ENCODE measurements around the gene PLEKHA6. TPM values are rescaled to one million over a fixed set of nuclear protein-coding genes. Genes with fewer than 3 reads are reported as not detected.
A peak's percentile ranks its signal among the peaks of the same experiment; 100 is the strongest.

The PLEKHA6 gene
- total RNA-seq, 1 donor from 2014 or later: 18.9 TPM

DNA sequence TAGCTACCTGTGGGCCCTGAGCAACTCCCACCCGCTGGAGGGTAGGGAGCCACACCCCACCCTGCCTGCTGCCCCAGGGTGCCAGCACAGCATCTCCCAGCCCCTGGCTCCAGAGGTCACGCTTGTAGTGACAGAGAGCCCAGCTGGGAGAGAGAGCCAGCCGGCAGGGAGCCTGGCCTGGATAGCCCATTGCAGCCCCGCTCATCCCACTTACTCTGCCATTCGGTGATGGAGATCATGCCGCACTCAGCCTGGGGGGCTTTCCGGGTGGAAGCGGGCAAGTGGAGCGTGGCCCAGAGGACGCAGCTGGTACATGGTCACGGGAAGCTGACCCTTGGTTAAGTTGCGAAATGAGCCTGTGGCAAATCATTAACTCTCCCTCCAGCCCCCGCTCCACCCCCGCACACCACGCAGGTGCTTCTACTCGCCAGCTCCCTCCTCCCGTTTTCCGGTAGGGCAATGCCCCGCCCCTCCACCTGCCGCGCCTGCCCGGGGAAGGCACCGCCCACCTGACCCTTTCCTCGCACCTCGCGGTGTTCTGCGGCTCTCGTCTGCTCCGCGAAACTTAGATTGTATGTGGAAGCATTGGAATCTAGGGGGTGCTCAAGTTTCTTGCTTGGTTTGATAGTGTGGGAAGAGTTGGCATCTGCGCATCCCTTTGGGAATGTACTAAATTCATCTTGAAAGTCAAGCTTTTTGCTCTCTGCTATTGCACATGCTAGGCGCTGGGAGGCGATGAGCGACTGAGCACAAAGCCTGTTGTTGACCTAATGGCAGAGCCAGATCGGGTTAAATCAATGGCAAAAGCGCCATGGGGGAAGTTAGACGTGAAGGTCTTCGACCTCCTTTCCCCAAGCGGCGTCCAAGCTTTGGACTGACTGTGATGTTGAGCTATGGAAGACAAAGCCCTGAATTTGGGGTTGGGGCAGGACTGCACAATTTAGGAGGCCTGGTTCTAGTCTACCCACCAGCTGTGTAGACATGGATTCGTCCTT lies 145.8 kb downstream of the PLEKHA6 start, which contains the start of gene GOLT1A:
Gene GOLT1A (minus strand): TSS at position 321 of the 995 bp plus-strand sequence. CDS start 82 bp downstream, at position 239.
- intact Hi-C loops (cut with DNase I): loop anchor here (2.0 kb wide), 1 partner anchor 63 kb away; no protein-coding TSS in a partner anchor
- ATAC-seq (peak; percentile 90), DNase-seq (ENCODE audit: low spot score) (peak; percentile 80)

DNA sequence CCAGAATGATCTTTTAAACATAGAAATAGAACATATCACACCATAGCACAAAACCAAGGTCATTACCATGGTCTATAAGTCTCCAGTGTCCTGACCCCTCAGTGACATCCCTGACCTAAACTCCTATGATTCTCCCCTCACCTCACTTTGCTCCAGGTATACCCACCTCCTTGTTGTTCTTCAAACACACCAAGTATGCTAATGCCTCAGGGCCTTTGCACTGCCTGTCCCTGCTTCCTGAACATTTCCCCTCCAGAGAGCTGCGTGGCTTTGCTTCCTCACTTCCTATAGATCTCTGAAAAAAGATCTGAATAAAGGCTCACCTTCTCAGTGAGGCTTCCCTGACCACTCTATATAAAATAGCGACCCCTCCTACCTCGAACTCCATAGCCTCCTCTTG lies 147.0 kb downstream of the PLEKHA6 start:
- no peak for ATAC-seq

DNA sequence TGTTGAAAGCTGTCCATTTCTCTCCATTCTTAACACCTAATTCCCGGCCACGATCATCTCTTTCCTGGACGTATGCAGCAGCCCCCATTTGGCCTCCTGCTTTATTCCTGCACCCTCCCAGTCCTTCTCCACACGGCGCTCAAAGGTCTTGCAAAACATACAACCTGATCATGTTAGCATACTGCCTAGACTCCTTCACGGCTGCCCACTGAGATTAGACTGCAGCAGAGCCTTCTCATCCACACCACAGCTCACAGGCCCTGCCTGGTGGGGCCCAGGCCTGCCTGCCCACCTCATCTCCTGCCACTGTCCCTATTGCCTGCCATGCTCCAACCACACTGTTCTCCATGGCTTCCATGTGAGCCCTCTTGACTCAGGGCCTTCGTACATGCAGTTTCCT lies 148.7 kb downstream of the PLEKHA6 start:
- DNase-seq (ENCODE audit: low spot score): no peak
- intact Hi-C loops (cut with DNase I): no loop called here
- ATAC-seq: no peak

More for the DNA sequence above, 147.0 kb downstream of the PLEKHA6 start:
- intact Hi-C loops (cut with DNase I): loop anchor here (2.0 kb wide), 1 partner anchor 62 kb away; no protein-coding TSS in a partner anchor
- DNase-seq (ENCODE audit: low spot score): no peak

DNA sequence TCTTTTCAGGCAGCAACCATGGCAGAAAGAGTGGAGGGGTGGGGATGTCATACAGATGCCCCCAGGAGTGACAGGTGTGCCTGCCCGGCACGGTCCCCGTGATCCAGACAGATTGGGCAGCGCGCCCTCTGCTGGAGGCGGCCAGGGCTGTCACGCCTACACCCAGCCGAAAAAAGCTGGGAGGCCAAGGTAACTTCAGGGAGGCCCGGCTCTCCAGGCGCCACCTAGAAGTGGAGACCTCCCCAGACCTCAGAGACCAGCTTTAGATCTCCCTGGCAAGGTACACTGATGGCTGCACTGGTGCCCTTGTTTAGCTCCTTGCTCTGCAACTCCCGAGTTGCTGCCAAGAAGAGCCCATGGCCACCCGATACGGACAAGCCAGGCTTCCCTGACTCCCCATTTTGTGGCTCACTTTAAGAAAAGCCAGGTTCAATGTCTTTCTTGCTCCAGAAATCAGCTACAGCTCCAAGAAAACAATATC lies 152.6 kb downstream of the PLEKHA6 start:
- peak; percentile 82 for DNase-seq (ENCODE audit: low spot score)
- ATAC-seq: peak; percentile 91
- intact Hi-C loops (cut with DNase I): no loop called here

DNA sequence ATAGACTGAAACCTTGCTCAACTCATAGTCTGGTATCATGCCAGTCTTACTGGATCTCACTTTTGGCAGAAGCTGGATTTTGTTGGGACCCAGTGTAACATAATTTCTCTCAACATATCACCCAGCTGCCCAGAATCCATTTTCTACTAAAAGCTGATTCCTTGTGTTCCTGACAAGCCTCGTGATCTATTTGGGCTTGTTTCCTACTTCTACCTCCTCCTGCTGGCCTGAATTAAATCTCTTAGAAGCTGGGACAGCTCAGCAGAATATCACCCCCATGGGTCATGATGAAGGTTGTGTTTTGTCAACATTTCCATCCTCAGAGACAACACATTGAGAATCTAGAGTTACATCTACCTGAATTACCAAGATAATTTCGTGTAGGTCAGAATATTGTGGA lies 153.6 kb downstream of the PLEKHA6 start:
- intact Hi-C loops (cut with DNase I): no loop called here
- DNase-seq (ENCODE audit: low spot score) (no peak), ATAC-seq (peak; percentile 54)

DNA sequence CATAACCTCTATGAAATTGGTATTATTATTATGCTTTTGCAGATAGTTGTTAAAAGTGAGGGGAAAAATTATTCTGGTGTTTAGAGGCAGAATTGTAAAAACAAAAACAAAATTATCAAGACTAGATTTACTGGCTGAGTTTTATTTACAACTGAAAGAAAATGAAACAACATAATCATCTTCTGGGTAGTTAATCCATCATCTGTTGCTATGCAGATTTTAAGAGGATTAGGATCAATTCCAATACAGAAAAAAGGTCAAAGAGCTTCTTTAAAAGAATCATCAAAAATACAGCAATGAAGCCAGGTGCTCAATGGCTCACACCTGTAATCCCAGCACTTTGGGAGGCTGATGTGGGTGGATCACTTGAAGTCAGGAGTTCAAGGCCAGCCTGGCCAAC lies 154.2 kb downstream of the PLEKHA6 start:
- DNase-seq (ENCODE audit: low spot score) (no peak), ATAC-seq (no peak)
- intact Hi-C loops (cut with DNase I): no loop called here

DNA sequence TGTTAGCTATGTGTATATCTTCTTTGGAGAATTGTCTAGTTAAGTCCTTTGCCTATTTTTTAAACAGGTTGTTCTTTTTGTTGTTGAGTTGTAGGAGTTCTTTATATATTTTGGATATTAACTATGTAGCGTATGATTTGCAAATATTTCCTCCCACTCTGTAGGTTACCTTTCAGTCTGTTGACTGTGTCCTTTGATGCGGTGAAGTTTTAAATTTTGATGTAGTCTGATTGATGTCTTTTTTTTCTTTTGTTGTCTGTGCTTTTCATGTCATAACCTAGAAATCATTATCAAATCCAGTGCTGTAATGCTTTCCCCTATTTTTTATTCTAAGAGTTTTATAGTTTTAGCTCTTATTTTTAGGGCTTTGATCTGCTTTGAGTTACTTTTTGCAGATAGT lies 154.8 kb downstream of the PLEKHA6 start:
- ATAC-seq (no peak), DNase-seq (ENCODE audit: low spot score) (no peak)
- intact Hi-C loops (cut with DNase I): no loop called here

DNA sequence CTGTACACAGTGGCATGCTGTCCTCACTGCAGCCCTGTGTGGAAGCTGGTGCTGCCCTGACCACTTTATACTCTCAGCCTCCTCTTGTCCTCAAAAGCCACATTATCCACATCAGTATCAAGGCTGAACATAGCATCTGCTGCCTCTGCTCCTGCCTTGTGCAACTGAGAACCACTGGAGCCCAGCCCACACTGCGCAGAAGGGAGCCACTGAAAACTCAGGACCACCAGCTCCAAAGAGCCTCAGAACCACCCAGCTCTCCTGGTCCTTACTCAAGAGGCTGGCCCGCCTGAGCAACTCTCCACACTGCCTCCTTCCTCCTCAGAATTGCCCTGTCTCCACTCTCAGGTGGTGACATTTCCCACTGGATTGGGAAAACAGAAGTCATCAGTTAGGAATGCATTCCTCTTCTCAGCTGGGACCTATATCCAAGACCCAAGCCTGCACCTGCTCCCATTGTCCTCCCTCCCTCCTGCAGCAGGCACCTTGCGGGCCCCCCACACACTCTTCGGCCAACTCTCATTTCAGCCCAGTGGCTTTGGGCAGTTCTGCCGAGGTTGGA lies 156.4 kb downstream of the PLEKHA6 start:
- intact Hi-C loops (cut with DNase I): no loop called here
- no peak for ATAC-seq
- peak; percentile 28 for DNase-seq (ENCODE audit: low spot score)

DNA sequence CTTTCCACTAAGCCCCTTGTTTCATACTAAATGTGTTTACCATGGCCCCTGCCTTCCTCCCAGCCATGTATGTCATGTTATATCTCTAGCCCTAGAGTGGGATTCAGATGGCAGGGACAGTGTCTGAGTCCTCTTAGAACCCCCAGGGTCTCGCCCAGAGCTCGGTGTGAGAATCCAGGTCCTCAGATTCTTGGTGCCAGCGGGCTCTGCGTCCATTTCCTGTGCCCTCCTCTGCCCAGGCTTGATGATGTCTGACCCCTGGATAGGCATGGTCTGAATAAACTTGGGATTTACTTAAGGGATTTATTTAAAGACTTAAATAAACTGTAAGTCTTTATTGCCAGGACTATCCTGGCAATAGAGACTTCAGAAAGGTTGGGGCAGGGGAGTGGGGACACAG lies 157.2 kb downstream of the PLEKHA6 start:
- ATAC-seq (no peak), DNase-seq (ENCODE audit: low spot score) (no peak)
- intact Hi-C loops (cut with DNase I): no loop called here

DNA sequence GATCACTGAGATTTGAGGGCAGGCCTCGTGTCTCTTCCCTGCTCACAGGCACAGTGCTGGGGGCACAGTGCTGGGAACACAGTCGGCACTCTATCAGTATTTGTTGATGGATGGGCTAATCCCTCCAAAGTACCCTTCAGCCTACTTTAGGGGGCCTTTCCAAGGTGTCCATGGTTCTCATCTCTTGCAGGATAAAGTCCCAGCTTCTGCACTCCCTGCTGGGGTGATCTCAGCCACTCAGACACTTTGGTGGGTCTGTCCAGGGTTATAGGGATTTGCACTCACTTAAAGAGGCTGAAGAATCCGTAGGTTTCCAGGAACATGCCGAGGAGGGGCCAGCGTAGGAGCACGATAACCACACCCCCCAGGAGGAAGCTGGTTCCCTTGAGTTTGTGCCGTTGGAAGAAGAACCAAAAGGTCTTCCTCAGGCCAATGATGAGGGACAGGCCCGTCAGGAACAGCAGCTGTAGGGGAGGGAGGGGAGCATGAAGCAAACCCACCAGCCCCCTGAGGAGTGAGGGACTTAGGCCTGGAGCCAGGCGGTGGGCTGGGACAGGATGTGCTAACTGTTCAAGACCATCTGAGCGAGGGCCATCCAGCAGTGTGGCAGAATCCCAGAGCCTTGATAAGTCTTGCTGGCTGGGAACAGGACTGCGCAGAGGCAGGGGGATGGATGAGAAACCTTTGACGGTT lies 158.2 kb downstream of the PLEKHA6 start:
- no peak for ATAC-seq
- intact Hi-C loops (cut with DNase I): no loop called here
- DNase-seq (ENCODE audit: low spot score): no peak

DNA sequence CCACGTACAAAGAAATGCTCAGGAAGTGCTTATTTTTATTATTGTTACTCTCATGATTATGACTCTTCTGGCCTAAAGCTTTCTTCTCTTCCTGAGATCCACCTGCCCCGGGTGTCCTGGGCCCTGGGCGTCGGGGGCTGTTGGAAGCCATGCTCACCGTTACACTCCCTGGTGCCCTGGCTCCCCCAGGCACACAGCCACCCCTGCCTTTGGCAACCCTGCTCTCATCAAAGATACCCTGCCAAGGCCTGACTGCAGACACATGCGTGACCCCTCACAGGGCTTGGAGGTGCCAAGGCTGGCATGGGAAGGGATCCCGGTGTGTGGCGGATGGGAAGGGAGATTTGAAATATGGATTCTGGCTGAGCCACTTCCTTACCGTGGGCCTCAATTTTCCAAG lies 160.2 kb downstream of the PLEKHA6 start:
- DNase-seq (ENCODE audit: low spot score) (no peak), ATAC-seq (no peak)
- intact Hi-C loops (cut with DNase I): no loop called here

DNA sequence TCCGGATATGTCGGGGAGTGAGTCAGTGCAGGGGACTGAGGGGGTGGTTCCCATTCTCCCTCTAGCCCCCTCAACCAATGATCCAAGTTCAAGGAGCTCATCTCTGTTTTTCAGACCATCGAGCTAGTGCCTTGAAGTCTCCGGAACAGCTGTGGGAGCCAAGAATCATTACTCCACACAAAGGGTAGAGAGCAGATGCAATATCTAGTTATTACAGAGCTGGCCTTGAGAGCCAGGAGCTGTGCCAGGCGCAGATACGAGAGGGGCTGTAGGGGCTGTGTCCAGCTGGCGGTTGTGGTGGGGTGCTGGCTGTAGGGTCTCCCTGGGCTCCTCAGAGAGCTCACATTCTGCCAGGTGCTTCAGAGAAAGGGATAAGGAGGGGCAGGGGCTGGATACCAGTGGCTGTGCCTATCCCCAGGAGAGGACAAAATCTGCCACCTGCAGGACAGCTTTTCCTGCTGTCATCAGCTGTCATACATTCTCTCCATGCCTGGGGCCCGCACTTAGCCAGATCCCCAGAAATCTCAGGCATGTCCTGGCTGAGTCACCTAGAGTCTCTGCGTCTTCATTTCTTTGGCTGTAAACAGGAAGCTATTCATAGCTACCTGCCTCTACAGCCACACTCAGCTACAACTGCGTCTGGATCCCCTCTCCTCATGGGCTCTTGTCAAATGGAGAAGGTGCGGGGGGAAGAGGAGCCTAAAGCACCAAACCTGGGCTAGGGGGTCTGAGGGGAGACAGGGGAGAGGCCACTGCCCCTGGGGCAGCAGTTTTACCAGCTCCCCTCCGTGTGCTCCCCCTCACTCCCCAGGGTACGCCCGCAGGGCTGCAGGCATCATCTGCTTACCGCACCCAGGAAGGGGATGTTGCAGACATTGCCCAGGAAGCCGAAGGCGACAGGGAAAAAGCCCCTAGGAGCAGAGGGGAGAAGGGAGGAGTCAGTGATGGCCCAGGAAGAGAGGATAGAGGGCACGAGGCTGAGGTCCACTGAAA lies 161.1 kb downstream of the PLEKHA6 start:
- ATAC-seq (no peak), DNase-seq (ENCODE audit: low spot score) (no peak)
- intact Hi-C loops (cut with DNase I): no loop called here

DNA sequence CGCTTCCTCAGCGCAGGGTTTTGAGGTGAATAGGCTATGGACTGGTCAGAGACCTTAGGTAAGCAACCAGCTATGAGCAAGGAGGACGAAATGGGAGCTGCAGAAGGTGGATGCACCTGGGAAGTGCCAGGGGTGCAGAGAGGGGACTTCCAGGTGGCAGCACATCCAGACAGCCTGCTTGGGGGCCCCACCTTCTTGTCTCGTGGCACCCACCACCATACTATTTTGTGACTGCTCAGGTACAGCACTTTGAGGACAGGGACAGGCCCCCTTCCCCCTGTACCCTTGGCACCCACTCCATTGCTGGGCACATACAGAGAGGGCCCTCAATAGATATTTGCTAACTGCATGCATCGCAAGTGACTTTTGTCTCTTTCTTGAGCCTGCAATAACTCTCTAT lies 162.7 kb downstream of the PLEKHA6 start:
- intact Hi-C loops (cut with DNase I): no loop called here
- DNase-seq (ENCODE audit: low spot score): no peak
- ATAC-seq: no peak

DNA sequence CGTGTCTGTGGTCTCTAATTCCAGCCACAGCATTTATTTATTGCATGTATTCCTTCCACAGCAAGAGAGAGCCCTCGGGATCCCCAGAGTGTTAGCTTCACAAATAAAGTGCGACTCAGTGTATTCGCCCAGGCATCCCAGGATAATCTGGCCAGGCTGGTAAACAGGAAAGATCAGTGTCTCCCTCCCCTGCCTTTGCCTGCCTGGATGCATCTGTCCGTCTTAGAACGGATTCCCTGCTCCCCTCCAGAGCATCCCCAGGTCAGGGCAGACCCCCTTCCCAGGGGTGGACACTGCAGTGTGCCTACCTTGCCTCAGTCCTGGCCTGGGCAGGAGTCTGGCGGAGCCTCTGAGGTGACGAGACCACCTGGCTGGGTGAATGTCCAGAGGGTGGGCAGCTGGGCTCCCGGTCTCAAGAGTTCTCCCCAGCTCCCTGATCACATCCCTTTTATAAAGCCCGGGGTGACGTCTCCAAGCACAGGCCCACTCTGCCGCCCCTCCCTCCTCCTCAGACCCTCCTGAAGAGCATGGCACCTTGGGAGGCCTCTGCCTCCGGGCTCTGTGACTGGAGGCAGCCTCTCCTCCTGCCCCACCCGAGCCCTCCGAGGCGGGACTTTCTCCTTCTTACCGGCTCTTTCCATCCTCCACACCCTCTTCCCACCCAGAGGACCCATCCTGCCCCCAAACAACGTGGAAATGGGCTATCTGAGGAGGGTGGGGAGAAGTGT lies 163.5 kb downstream of the PLEKHA6 start, which contains the start of gene KISS1:
Gene KISS1 (minus strand): TSS at position 424 of the 728 bp plus-strand sequence. CDS start 3,615 bp downstream, outside the sequence.
- ATAC-seq (no peak), DNase-seq (ENCODE audit: low spot score) (peak; percentile 47)
- intact Hi-C loops (cut with DNase I): no loop called here

DNA sequence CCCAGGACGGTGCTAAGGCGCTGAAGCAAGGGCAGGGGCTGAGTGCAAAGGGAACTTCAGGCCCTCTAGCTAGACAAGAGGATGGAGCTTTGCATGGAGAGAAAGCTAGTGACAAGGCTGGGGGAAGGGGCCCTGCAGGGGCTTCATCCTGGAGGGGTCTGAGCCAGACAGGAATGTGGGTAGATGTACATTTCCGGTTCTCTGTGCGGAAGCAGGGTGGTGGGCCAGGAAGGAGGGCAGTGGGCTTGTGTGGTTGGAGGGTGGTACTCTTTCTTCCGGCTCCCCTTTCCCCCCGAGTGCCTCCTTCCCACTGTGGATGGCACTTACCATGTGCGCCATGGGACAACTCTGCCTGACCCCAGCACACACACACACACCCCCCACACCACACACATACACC lies 165.0 kb downstream of the PLEKHA6 start:
- DNase-seq (ENCODE audit: low spot score): no peak

DNA sequence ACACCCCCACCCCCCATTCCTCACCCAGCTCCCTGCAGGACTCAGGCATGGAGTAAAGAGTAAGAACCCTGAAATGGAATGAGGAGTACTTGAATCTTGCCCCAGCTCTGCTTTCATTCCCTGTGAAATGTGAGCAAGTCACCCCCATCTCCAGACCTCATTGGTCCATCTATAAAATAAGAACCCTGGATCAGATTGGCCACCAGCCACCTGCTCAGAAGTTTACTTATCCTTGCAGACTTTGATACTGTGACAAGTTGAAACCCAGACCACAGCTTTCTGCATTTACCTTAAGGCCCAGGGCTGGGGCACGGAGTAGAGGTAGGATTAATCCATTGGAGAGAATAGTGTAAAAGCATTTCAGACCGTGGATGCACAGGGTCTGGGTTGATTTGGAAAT lies 165.6 kb downstream of the PLEKHA6 start:
- intact Hi-C loops (cut with DNase I): no loop called here
- no peak for ATAC-seq
- no peak for DNase-seq (ENCODE audit: low spot score)

More for the DNA sequence above, 165.0 kb downstream of the PLEKHA6 start:
- intact Hi-C loops (cut with DNase I): no loop called here
- ATAC-seq: no peak

DNA sequence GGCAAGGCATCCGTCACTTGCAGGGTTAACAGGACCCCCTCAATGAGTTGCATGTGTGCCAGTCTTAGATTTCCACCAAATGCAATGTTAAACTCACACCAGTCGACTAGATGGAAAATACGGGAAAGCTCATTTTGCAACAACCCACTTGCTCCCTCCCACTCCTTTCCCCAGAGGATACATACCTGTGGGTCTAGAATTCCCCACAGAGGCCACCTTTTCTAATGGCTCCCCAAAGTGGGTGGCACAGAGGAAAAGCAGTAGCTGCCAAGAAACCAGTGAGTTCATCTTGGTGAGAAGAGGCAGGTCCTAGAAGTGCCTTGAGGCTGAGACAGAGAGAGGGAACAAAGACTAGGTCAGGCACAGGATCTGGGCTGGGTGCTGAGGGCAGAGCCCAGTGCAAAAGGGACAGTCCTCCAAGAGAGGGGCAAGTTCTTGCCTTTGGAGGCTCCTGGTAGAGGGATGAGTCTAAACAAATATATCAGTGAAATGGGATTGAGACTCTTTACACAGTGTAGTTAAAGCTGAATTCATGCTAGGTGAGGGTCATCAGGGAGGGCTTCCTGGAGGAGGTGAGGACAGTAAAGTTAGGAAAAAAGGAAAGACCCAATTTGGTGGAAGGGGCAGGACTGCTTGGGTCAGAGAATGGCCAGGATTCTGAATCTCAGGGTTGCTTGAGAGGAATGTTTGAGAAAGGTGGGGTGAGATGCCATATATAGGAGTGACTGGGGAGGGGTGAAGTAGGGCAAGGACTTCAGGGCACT lies 167.0 kb downstream of the PLEKHA6 start:
- intact Hi-C loops (cut with DNase I): no loop called here
- ATAC-seq: no peak

More for the DNA sequence above, 167.0 kb downstream of the PLEKHA6 start:
- no peak for DNase-seq (ENCODE audit: low spot score)
